HCT116 (cell line): ENCODE measurements around the gene PARVG. TPM values are rescaled to one million over a fixed set of nuclear protein-coding genes. Genes with fewer than 3 reads are reported as not detected.

Experiments used
- ATAC-seq: fragments of 200-7000 bp; cut with Tn5 transposase; 2 replicates; pipeline ENCODE4 v1.9.1; 2020; ENCODE audit warnings: mild to moderate bottlenecking, moderate library complexity
- BruUV-seq: library from RNA; stranded (reverse); fragments of 400-500 nt; replicated peaks from 2 replicates; lab custom pipeline; 2021; lab: Mats Ljungman, UMichigan
- CTCF ChIA-PET: fragments of 300-600 bp; sonication (Branson Sonifier 250); formaldehyde crosslinking; loops from one replicate; lab custom pipeline; 2021; ENCODE audit warnings: antibody characterized with exemption; lab: Charles Lee
- POLR2A ChIA-PET: fragments of 300-600, 350-600 bp; sonication (Branson Sonifier 250); formaldehyde crosslinking; loops from one replicate; lab custom pipeline; 2021; ENCODE audit warnings: antibody characterized with exemption; lab: Charles Lee
- RAD21 ChIA-PET, 2 experiments: fragments of 300-600 bp; sonication (Branson Sonifier 250); formaldehyde crosslinking; loops; one replicate each; lab custom pipeline; 2023; ENCODE audit warnings: low total read pairs in 2 of 2; ENCODE audit not compliant: uncharacterized antibody in 2 of 2, unreplicated experiment in 2 of 2, low non-redundant PET in 1 of 2; lab: Charles Lee
- DNase-seq: peaks from one replicate; pipeline ENCODE4 v3.0.0-alpha.2; 2010; ENCODE audit warnings: low read depth, low spot score
- H2AFZ ChIP-seq: fragments of 200-600 bp; shearing (Covaris generic), sonication (generic); 2 replicates; pipeline ENCODE4 v1.6.1; 2017; ENCODE audit warnings: low read depth, mixed run types, mixed read lengths, antibody characterized with exemption, low read length; ENCODE audit not compliant: poor library complexity, severe bottlenecking
- H3K27ac ChIP-seq: 2 replicates; pipeline ENCODE4 v1.5.1; 2012; ENCODE audit warnings: low read depth, low read length
- H3K27me3 ChIP-seq: fragments of 200-600 bp; sonication (generic); 2 replicates; pipeline ENCODE4 v1.6.1; 2016; ENCODE audit warnings: mixed run types, low read length, mixed read lengths; ENCODE audit not compliant: insufficient read depth
- H3K36me3 ChIP-seq, 2 experiments: fragments of 200-500 bp in 1 of 2; fragments of 200-600 bp in 1 of 2; sonication (Bioruptor generic) in 1 of 2; sonication (generic) in 1 of 2; 2 replicates each; pipeline versions ENCODE4 v1.5.1 to v1.6.1; 2014 to 2016; ENCODE audit warnings: low read length in 2 of 2, inconsistent platforms in 1 of 2, mixed read lengths in 1 of 2, mixed run types in 1 of 2; ENCODE audit not compliant: insufficient read depth in 2 of 2, control insufficient read depth in 1 of 2
- H3K4me1 ChIP-seq, 2 experiments: fragments of 200-600 bp in 1 of 2; sonication (generic) in 1 of 2; 2 replicates each; pipeline versions ENCODE4 v1.5.1 to v1.6.1; 2012 to 2017; ENCODE audit warnings: low read length in 2 of 2, inconsistent platforms in 1 of 2, mild to moderate bottlenecking in 1 of 2, mixed read lengths in 1 of 2, mixed run types in 1 of 2, moderate library complexity in 1 of 2; ENCODE audit not compliant: insufficient read depth in 2 of 2, control insufficient read depth in 1 of 2
- H3K4me2 ChIP-seq: fragments of 200-600 bp; sonication (generic); 2 replicates; pipeline ENCODE4 v1.6.1; 2017; ENCODE audit warnings: mixed run types, low read length, mixed read lengths
- H3K4me3 ChIP-seq, 2 experiments: fragments of 200-600 bp in 1 of 2; sonication (generic) in 1 of 2; replicated peaks in 1 of 2; 2 replicates each; pipeline ENCODE4 v1.5.1; 2011 to 2016; ENCODE audit warnings: low read length in 2 of 2, control low read depth in 1 of 2, low read depth in 1 of 2, mild to moderate bottlenecking in 1 of 2, mixed read lengths in 1 of 2, mixed run types in 1 of 2
- H3K79me2 ChIP-seq: fragments of 200-600 bp; sonication (generic); 2 replicates; pipeline ENCODE4 v1.6.1; 2017; ENCODE audit warnings: mild to moderate bottlenecking, mixed run types, low read length, moderate library complexity, mixed read lengths; ENCODE audit not compliant: insufficient read depth
- H3K9ac ChIP-seq: fragments of 200-600 bp; sonication (generic); 2 replicates; pipeline ENCODE4 v1.6.1; 2016; ENCODE audit warnings: low read length, mixed read lengths
- H3K9me2 ChIP-seq: fragments of 200-600 bp; sonication (generic), shearing (Covaris generic); 2 replicates; pipeline ENCODE4 v1.6.1; 2017; ENCODE audit warnings: mixed run types, mild to moderate bottlenecking, moderate library complexity; ENCODE audit not compliant: insufficient read depth
- H3K9me3 ChIP-seq, 2 experiments: fragments of 200-500 bp in 1 of 2; fragments of 200-600 bp in 1 of 2; sonication (Bioruptor generic) in 1 of 2; sonication (generic) in 1 of 2; 2 replicates each; pipeline ENCODE4 v1.6.1; 2014 to 2017; ENCODE audit warnings: low read length in 2 of 2, mixed read lengths in 2 of 2, inconsistent platforms in 1 of 2, low read depth in 1 of 2, mild to moderate bottlenecking in 1 of 2, mixed run types in 1 of 2, moderate library complexity in 1 of 2; ENCODE audit not compliant: control insufficient read depth in 1 of 2, insufficient read depth in 1 of 2
- H4K20me1 ChIP-seq: fragments of 200-600 bp; sonication (generic), shearing (Covaris generic); 2 replicates; pipeline ENCODE4 v1.6.1; 2017; ENCODE audit warnings: mixed run types, mild to moderate bottlenecking, moderate library complexity; ENCODE audit not compliant: insufficient read depth
- CBX3 ChIP-seq: IDR thresholded peaks from 2 replicates; pipeline ENCODE4 v1.6.1; 2012; ENCODE audit warnings: low read depth
- CEBPB ChIP-seq: IDR thresholded peaks from 2 replicates; pipeline ENCODE4 v1.6.1; 2012; ENCODE audit warnings: low read depth
- ELF1 ChIP-seq: IDR thresholded peaks from 2 replicates; pipeline ENCODE4 v1.6.1; 2012; ENCODE audit warnings: low read depth, borderline replicate concordance
- EZH2 ChIP-seq: fragments of 200-600 bp; sonication (generic); IDR thresholded peaks from 2 replicates; pipeline ENCODE4 v1.6.1; 2017; ENCODE audit warnings: antibody characterized with exemption, mixed run types
- JUND ChIP-seq: IDR thresholded peaks from 2 replicates; pipeline ENCODE4 v1.6.1; 2012
- intact Hi-C: fragments of 100-400 bp; cut with micrococcal nuclease; formaldehyde crosslinking; loops from 2 replicates; pipeline ENCODE4 v1.10.0; 2022
- total RNA-seq: library from RNA; stranded (reverse); gene quantifications from one replicate; pipeline ENCODE4 v1.2.1, GENCODE V29; 2021; ENCODE audit not compliant: unreplicated experiment
- TF ChIP-seq, protein P1 (sequence below): IDR thresholded peaks from 2 replicates; pipeline ENCODE4 v1.6.1; 2012
- TF ChIP-seq, protein P2 (sequence below), 3 experiments: fragments of 200-600 bp in 1 of 3; sonication (generic) in 1 of 3; IDR thresholded peaks in 2 of 3; conservative IDR thresholded peaks in 1 of 3; 2 replicates each; pipeline ENCODE4 v1.5.1; 2012 to 2017; ENCODE audit warnings: low read depth in 2 of 3, low read length in 2 of 3, antibody characterized with exemption in 1 of 3, borderline replicate concordance in 1 of 3, control low read depth in 1 of 3, mild to moderate bottlenecking in 1 of 3, mixed read lengths in 1 of 3, mixed run types in 1 of 3, moderate library complexity in 1 of 3; ENCODE audit not compliant: insufficient read depth in 1 of 3

PARVG gene
- total RNA-seq, 1 experiment from 2014 or later: 0.57 TPM

DNA sequence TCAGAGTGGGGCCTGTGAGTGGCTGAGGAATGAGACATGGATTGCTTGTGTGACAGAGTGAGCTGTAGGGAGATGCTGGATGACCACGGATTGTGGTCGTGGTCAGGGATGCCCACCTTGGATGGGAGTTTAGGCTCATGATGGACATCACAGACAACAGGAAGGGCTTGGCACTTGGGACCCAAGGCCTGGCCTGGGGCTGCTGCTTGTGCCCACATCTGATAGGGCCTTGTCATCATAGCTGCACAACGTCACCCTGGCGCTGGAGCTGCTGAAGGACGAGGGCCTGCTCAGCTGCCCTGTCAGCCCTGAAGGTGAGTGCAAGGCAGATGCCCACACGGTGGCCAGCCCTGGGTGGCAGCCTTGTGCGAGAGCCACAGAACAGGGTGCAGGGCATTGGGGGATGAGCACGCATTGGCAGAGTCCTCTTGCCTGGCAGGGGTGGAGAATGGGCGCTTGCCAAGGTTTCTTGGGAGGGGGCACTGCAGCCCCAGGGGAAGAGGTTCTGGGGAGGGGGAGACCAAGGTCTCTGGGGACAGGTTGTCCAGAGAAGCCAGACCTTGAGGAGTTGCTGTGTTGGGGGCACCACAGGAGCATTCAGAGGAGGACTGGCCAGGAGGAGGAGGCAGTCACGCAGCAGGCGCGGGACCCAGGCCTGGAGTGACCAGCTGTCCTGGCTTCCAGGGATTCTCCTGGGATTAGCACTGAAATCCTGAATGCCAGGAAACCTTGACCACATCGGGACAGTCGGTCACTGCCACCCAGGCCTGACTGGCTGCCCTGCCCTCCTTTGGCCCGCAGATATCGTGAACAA, 25.0 kb downstream of the PARVG start:
- intact Hi-C loops: no loop called here
- H3K27ac ChIP-seq: no peak overlapping the region
- H4K20me1 ChIP-seq: no peaks in the 10 kb centered on the region
- H3K4me2 ChIP-seq: no peak overlapping the region
- H3K9me3 ChIP-seq: no peaks in the 10 kb centered on the region
- RAD21 ChIA-PET: no interaction called here
- no peak for ATAC-seq
- no peak for DNase-seq
- CTCF ChIA-PET: no interaction called here
- no peak overlapping the region for H2AFZ ChIP-seq
- no peaks in the 10 kb centered on the region for H3K79me2 ChIP-seq
- no peak overlapping the region for H3K9ac ChIP-seq
- no peak overlapping the region for H3K4me3 ChIP-seq
- POLR2A ChIA-PET: no interaction called here
- BruUV-seq: no TSS peak
- H3K27me3 ChIP-seq: peaks cover 12% of the 10 kb centered on the region; the same call in 1 of the 2 replicates
- no peaks in the 10 kb centered on the region for H3K4me1 ChIP-seq
- TF ChIP-seq JUND: no peak
- no peak for TF ChIP-seq EZH2
- H3K9me2 ChIP-seq: no peaks in the 10 kb centered on the region
- no peaks in the 10 kb centered on the region for H3K36me3 ChIP-seq

DNA sequence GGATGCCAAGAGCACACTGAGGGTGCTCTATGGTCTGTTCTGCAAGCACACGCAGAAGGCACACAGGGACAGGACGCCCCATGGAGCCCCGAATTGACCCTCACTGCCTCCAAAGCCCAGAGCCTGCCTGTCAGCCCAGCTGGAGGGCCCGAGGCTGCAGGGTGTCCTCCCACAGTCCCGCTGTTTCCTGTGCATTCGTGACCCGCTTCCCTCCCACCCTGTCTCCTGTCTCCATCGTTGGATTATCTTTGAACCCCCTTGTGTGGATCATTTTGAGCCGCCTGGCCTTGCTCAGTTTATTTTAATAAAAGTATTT, 25.6 kb downstream of the PARVG start:
- H3K79me2 ChIP-seq: no peaks in the 10 kb centered on the region
- ChIA-PET CTCF (no interaction called here), POLR2A (no interaction called here), RAD21 (no interaction called here)
- H3K9me3 ChIP-seq: no peaks in the 10 kb centered on the region
- TF ChIP-seq CEBPB (no peak), CBX3 (no peak), JUND (no peak), ELF1 (no peak)
- TF ChIP-seq, protein P1, sequence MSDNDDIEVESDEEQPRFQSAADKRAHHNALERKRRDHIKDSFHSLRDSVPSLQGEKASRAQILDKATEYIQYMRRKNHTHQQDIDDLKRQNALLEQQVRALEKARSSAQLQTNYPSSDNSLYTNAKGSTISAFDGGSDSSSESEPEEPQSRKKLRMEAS: no peak
- TF ChIP-seq, protein P2, sequence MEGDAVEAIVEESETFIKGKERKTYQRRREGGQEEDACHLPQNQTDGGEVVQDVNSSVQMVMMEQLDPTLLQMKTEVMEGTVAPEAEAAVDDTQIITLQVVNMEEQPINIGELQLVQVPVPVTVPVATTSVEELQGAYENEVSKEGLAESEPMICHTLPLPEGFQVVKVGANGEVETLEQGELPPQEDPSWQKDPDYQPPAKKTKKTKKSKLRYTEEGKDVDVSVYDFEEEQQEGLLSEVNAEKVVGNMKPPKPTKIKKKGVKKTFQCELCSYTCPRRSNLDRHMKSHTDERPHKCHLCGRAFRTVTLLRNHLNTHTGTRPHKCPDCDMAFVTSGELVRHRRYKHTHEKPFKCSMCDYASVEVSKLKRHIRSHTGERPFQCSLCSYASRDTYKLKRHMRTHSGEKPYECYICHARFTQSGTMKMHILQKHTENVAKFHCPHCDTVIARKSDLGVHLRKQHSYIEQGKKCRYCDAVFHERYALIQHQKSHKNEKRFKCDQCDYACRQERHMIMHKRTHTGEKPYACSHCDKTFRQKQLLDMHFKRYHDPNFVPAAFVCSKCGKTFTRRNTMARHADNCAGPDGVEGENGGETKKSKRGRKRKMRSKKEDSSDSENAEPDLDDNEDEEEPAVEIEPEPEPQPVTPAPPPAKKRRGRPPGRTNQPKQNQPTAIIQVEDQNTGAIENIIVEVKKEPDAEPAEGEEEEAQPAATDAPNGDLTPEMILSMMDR (IDR thresholded peaks at IDR 0.05 in 2 of 3, conservative IDR thresholded peaks at IDR 0.05 in 1 of 3; ENCODE audit: borderline replicate concordance in 1 of 3, insufficient read depth in 1 of 3, low read depth in 2 of 3, low read length in 2 of 3): no peak
- DNase-seq (no peak), ATAC-seq (no peak)
- no peaks in the 10 kb centered on the region for H3K9me2 ChIP-seq
- H3K4me3 ChIP-seq: no peak overlapping the region
- H4K20me1 ChIP-seq: no peaks in the 10 kb centered on the region
- no peak overlapping the region for H3K27ac ChIP-seq
- no peak overlapping the region for H2AFZ ChIP-seq
- H3K4me1 ChIP-seq: no peaks in the 10 kb centered on the region
- no peak overlapping the region for H3K4me2 ChIP-seq
- intact Hi-C loops: no loop called here
- no peaks in the 10 kb centered on the region for H3K36me3 ChIP-seq
- no peak overlapping the region for H3K9ac ChIP-seq
- BruUV-seq: no TSS peak
- peaks cover 12% of the 10 kb centered on the region; the same call in 1 of the 2 replicates for H3K27me3 ChIP-seq
